ENCODE results near the gene SRP9. TPM values are rescaled to one million over a fixed set of nuclear protein-coding genes. Genes with fewer than 3 reads are reported as not detected.
A peak's percentile ranks its signal among the peaks of the same experiment; 100 is the strongest.

The SRP9 gene, protein sequence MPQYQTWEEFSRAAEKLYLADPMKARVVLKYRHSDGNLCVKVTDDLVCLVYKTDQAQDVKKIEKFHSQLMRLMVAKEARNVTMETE
- total RNA-seq (100 to 1,000 TPM in 4 of 5 donors, 10 to 100 TPM in 1; 68.9 to 269 (median 130) TPM), polyA plus RNA-seq (100 to 1,000 TPM; 169 to 289 (median 267) TPM)
- long read RNA-seq, donor 1, transcript SRP9-201 (3 exons, 1,480 nt) = major isoform, 64 of 70 reads
- long read RNA-seq, donor 1, partial matches to known transcripts = 0 of 70 reads
- long read RNA-seq, donor 1, other reads (novel, unspliced or antisense) = 0 of 70 reads
- long read RNA-seq, donor 2, transcript SRP9-201 (3 exons, 1,480 nt) = major isoform, 127 of 154 reads
- long read RNA-seq, donor 2, transcript SRP9-203 (4 exons, 1,596 nt) = minor isoform, 15 of 154 reads
- long read RNA-seq, donor 2, partial matches to known transcripts = 5 of 154 reads
- long read RNA-seq, donor 2, other reads (novel, unspliced or antisense) = 7 of 154 reads
- long read RNA-seq, donor 3, transcript SRP9-204 (3 exons, 377 nt) = minor isoform, 5 of 92 reads
- long read RNA-seq, donor 3, transcript SRP9-203 (4 exons, 1,596 nt) = minor isoform, 10 of 92 reads
- long read RNA-seq, donor 3, transcript SRP9-201 (3 exons, 1,480 nt) = major isoform, 76 of 92 reads
- long read RNA-seq, donor 3, partial matches to known transcripts = 0 of 92 reads
- long read RNA-seq, donor 3, other reads (novel, unspliced or antisense) = 0 of 92 reads
- long read RNA-seq, donor 4, transcript SRP9-201 (3 exons, 1,480 nt) = major isoform, 9 of 10 reads
- long read RNA-seq, donor 4, partial matches to known transcripts = 0 of 10 reads
- long read RNA-seq, donor 4, other reads (novel, unspliced or antisense) = 0 of 10 reads
- long read RNA-seq, donor 5, transcript SRP9-201 (3 exons, 1,480 nt) = major isoform, 119 of 139 reads
- long read RNA-seq, donor 5, transcript SRP9-203 (4 exons, 1,596 nt) = minor isoform, 18 of 139 reads
- long read RNA-seq, donor 5, partial matches to known transcripts = 0 of 139 reads
- long read RNA-seq, donor 5, other reads (novel, unspliced or antisense) = 0 of 139 reads
- long read RNA-seq, donor 6 = 0 reads
- long read RNA-seq, donor 7, transcript SRP9-203 (4 exons, 1,596 nt) = minor isoform, 20 of 193 reads
- long read RNA-seq, donor 7, transcript SRP9-201 (3 exons, 1,480 nt) = major isoform, 156 of 193 reads
- long read RNA-seq, donor 7, partial matches to known transcripts = 7 of 193 reads
- long read RNA-seq, donor 7, other reads (novel, unspliced or antisense) = 6 of 193 reads
- long read RNA-seq, donor 8, transcript SRP9-203 (4 exons, 1,596 nt) = minor isoform, 13 of 136 reads
- long read RNA-seq, donor 8, transcript SRP9-201 (3 exons, 1,480 nt) = major isoform, 123 of 136 reads
- long read RNA-seq, donor 8, partial matches to known transcripts = 0 of 136 reads
- long read RNA-seq, donor 8, other reads (novel, unspliced or antisense) = 0 of 136 reads
- long read RNA-seq, donor 9, transcript SRP9-201 (3 exons, 1,480 nt) = major isoform, 98 of 148 reads
- long read RNA-seq, donor 9, transcript SRP9-203 (4 exons, 1,596 nt) = minor isoform, 18 of 148 reads
- long read RNA-seq, donor 9, partial matches to known transcripts = 32 of 148 reads
- long read RNA-seq, donor 9, other reads (novel, unspliced or antisense) = 0 of 148 reads
- long read RNA-seq, donor 10, transcript SRP9-203 (4 exons, 1,596 nt) = minor isoform, 9 of 65 reads
- long read RNA-seq, donor 10, transcript SRP9-201 (3 exons, 1,480 nt) = major isoform, 56 of 65 reads
- long read RNA-seq, donor 10, partial matches to known transcripts = 0 of 65 reads
- long read RNA-seq, donor 10, other reads (novel, unspliced or antisense) = 0 of 65 reads

DNA sequence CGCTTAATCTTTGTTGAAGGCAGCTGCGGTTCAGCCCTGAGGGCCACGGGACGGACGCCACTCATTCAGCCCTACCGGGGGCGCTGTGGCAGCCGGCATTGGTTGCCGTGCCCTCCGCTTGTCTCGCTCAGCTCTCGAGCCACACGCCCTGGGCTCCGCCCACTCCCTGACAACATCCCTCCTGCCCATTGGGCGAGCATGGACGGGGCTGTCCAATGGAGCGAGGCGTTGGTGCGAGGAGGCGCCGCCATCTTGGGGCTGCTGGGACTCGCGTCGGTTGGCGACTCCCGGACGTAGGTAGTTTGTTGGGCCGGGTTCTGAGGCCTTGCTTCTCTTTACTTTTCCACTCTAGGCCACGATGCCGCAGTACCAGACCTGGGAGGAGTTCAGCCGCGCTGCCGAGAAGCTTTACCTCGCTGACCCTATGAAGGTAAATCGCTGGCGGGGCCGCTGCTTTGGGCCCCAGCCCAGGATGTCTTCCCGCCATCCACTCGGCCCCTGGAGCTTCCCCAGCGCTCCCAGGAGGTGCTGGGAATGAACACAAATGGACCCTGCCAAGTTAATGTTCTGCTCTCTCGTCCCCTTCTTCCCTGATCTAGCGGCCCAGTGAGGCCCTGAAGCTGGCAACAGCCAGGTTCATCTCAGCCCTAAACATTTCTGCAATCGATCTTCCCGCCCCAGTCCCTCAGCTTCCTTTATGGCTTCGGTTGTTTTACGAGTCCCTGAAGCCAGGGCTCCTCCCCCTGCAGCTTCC is at the start of gene SRP9:
Gene SRP9, plus strand, starts transcription at position 244 of the 754 bp plus-strand sequence. Its CDS starts 115 bp downstream, at position 359.
- 0 to 1% (median 0%) methylated on average over 34 to 46 of the region's 46 CpGs for WGBS, 5 donors
- Histone ChIP-seq H3K36me3 (peaks cover 0 to 8% (median 5%) of the 10 kb centered on the region in 4 donors), H3K9me3 (no peaks in the 10 kb centered on the region), H3K4me1 (peaks cover 26 to 88% (median 59%) of the 10 kb centered on the region in 4 donors), H3K4me3 (peak within 1 kb of the TSS; percentile 63 to 78 (median 68)), H3K27ac (peak within 1 kb of the TSS; percentile 91 to 97 (median 93)), H3K27me3 (no peaks in the 10 kb centered on the region)
- intact Hi-C loops (cut with DNase I; ENCODE audit: low total_unique reads) = loop anchor here (10.0 kb wide), 1 partner anchor 303 kb away; no protein-coding TSS in a partner anchor
- peak; percentile 99 to 100 for DNase-seq
- TF ChIP-seq EP300 (IDR thresholded peaks at IDR 0.05) = no peak
- TF ChIP-seq, protein P1, sequence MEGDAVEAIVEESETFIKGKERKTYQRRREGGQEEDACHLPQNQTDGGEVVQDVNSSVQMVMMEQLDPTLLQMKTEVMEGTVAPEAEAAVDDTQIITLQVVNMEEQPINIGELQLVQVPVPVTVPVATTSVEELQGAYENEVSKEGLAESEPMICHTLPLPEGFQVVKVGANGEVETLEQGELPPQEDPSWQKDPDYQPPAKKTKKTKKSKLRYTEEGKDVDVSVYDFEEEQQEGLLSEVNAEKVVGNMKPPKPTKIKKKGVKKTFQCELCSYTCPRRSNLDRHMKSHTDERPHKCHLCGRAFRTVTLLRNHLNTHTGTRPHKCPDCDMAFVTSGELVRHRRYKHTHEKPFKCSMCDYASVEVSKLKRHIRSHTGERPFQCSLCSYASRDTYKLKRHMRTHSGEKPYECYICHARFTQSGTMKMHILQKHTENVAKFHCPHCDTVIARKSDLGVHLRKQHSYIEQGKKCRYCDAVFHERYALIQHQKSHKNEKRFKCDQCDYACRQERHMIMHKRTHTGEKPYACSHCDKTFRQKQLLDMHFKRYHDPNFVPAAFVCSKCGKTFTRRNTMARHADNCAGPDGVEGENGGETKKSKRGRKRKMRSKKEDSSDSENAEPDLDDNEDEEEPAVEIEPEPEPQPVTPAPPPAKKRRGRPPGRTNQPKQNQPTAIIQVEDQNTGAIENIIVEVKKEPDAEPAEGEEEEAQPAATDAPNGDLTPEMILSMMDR (IDR thresholded peaks at IDR 0.05) = peak in 6 of 7 experiments; percentile 13 to 95 (median 82)
- peak; percentile 91 to 97 (median 92) for TF ChIP-seq POLR2AphosphoS5 (IDR thresholded peaks at IDR 0.05)
- TF ChIP-seq POLR2A (IDR thresholded peaks at IDR 0.05) = peak in 2 of 4 donors; percentile 39 to 56

DNA sequence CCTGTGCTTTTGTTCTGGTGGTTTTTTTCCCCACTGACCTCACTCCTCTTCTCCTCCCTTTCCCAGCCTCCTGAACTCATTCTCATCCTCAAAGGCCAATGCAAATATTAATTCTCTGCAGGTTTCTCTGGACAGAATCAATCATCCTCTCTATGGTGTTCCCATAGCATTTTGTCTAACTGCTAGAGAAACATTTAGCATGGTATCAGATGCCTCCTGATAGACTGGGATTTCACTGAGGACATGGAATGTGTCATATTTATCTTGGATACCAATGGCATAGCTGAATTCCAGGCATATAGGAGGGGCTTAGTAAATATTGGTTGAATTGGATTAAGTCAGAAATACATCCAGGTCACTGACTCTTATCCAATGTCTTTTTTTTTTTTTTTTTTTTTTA is 46.1 kb upstream of the SRP9 start:
- Histone ChIP-seq H3K4me1 (peaks cover 10 to 19% (median 15%) of the 10 kb centered on the region in 4 donors), H3K4me3 (no peak overlapping the region), H3K27ac (no peak overlapping the region), H3K27me3 (no peaks in the 10 kb centered on the region), H3K36me3 (no peaks in the 10 kb centered on the region), H3K9me3 (no peaks in the 10 kb centered on the region)
- intact Hi-C loops (cut with DNase I; ENCODE audit: low total_unique reads) = no loop called here
- DNase-seq = no peak
- TF ChIP-seq EP300 (IDR thresholded peaks at IDR 0.05) = no peak
- TF ChIP-seq POLR2AphosphoS5 (IDR thresholded peaks at IDR 0.05) = no peak
- TF ChIP-seq POLR2A (IDR thresholded peaks at IDR 0.05) = no peak

DNA sequence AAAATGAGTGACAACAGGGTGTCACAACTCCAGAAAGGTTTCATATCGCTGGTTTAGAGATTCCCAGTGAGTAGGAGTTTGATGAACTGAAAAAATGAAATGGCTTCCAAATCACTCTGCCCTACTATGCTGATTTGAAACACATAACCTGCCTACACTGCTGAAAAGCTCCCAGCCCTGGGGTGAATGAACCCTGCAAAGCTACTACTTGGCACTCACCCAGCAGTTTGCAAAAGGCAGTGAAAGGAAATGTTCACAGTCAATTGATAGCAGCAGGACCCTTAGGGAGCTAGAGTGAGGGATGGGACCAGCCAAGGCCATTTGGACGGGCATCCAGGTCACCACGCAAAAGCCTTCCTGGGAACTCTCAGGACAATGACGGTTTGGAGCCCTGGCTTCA is 44.4 kb upstream of the SRP9 start:
- intact Hi-C loops (cut with DNase I; ENCODE audit: low total_unique reads) = no loop called here
- H3K4me1 ChIP-seq = peaks cover 15 to 27% (median 18%) of the 10 kb centered on the region in 4 donors
- no peaks in the 10 kb centered on the region for H3K36me3 ChIP-seq
- no peaks in the 10 kb centered on the region for H3K9me3 ChIP-seq
- H3K4me3 ChIP-seq = no peak overlapping the region
- TF ChIP-seq EP300 (IDR thresholded peaks at IDR 0.05) (no peak), POLR2A (IDR thresholded peaks at IDR 0.05) (no peak), POLR2AphosphoS5 (IDR thresholded peaks at IDR 0.05) (no peak)
- TF ChIP-seq, protein P1 (IDR thresholded peaks at IDR 0.05) = no peak
- 58 to 78% (median 75%) methylated on average over 4 of the region's 4 CpGs for WGBS, 5 donors
- peak in 1 of 2 donors; percentile 31 for DNase-seq
- H3K27me3 ChIP-seq = no peaks in the 10 kb centered on the region
- no peak overlapping the region for H3K27ac ChIP-seq
